ENCODE data around the gene HLA-DPB1.

Gene HLA-DPB1

DNA sequence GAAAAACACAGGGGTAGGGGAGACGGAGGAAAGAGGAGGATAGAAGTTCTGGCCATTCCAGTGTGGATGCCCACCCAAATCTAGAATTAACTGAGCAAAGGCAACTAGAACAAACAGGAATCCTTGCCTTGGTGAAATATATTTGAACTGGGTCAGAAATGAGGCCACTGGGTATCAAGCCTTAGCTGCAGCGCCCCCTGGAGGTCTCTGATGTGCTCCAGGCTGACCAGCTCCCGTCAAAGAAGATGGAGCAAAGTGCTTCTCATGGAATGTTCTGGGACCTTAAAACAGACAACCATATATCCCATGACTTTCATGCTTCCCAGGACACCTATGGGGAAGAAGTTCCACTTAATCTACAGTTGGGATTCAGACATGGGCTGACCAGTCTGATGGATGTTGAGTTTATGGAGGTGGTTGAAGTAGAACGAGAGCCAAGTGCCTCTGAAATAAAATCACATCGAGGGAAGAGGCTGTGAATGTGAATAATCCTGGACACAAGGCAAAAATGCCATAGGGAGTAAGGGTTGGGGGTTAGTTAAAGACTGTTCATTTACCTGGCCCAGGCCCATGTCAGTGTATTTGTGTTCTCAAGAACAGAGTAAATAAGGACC, 50.4 kb downstream of the HLA-DPB1 start:
- in situ Hi-C loops (cut with HindIII; ENCODE audit: low sequenced_read_pairs): loop anchor here (25.0 kb wide), 1 partner anchor 136 kb away; the partner anchor contains the start of genes RPS18 and VPS52

DNA sequence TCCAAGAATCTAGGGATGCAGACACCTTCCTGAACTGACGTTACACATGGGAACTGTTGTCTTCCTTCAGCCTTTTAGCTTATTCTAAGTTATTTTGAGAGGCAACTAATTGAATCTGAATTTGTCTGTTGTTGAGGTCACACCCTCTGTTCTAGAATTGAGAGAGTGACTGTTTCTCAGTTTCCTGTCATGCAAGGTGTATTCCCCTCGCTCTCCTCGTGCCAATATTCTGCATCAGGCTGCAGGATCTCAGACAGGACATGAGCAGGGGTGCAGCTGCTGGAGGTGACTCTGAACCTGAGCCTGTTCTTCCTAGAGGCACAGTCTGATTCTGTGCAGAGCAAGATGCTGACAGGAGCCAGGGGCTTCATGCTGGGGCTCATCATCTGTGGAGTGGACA, 52.5 kb downstream of the HLA-DPB1 start:
- in situ Hi-C loops (cut with HindIII; ENCODE audit: low sequenced_read_pairs): loop anchor here (25.0 kb wide), 1 partner anchor 134 kb away; the partner anchor contains the start of genes RPS18 and VPS52

DNA sequence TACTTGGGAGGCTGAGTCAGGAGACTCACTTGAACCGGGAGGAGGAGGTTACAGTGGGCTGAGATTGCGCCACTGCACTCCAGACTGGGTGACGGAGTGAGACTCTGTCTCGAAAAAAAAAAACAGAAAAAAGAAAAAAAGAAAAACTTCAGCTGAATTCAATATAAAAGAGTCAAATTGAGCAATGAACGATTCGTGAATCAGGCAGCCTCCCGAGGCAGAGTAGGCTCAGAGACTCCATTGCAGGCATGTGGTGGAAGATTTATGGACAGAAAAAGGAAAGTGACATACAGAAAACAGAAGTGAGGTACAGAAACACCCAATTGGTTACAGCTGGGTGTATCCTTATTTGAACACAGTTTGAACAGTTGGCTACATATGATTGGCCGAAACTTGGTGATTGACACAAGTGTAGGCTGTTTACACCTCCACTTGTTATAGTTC, 56.3 kb downstream of the HLA-DPB1 start:
- in situ Hi-C loops (cut with HindIII; ENCODE audit: low sequenced_read_pairs): loop anchor here (25.0 kb wide), 1 partner anchor 130 kb away; the partner anchor contains the start of genes RPS18 and VPS52

DNA sequence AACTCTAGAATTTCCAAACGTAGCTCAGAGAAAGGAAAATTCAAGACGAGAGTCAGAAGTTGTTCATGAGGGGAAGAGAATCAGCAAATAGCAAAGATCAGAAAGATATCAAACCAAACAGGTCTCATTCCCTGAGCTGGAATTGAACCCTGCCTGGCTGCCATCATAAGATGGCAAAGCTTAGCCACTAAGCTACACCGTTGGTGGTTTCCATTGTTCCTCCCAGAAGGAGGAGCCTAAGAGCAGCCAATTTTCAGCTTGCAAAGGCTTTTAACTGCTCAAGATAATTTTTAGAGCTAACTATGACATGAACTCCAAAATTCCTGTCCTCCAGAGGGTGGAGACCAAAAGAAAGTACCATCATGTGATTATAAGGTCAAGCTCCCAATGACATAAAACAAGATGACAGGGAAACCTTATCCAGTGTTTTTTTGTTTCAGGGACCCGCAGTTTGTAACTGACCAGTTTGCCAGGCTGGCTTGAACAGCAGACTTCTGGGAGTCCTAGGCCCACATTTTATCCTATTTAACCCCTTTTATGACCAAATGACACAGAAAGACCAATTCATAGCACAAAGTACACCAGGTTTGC, 60.6 kb downstream of the HLA-DPB1 start:
- in situ Hi-C loops (cut with HindIII; ENCODE audit: low sequenced_read_pairs): loop anchor here (25.0 kb wide), 1 partner anchor 126 kb away; the partner anchor contains the start of genes RPS18 and VPS52
